ENCODE results near the gene COL5A1.

COL5A1 gene

DNA sequence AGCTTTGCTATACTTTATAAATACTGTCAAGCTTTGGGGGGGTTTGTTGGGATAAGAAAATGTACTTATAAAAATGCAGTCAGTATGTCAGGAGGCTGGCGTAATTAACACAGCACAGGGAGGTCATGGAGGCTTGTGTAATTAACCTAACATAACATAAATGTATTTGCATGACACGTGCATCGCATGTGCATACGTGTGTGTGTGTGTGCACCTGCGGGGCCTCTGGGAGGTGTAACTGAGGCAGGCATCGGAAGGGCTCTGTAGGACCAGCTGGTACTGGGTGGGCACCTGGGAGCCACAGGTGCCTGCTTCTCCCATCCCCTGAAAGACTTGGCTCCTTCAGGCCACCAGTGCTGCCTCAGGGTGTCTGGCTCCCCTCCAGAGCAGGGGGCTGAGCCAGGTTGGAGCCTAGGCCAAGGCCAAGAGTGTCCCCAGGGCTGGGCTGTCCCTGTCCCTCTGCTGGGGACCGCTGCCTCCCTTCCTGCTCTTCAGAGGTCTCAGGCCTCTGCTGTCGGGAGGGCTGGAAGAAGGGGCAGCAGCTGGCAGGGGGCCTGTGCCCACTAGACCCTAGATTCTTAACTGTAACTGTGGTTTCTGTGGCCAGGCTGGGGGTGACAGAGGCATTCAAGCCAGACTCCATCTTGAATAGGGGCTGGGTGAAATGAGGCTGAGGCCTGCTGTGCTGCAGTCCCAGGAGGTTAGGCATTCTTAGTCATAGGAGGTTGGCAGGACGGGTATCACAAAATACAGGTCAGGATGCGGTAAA lies 248.0 kb downstream of the COL5A1 start:
- Histone ChIP-seq H3K4me2 (ENCODE audit: low read length) (peak overlapping the region; percentile 6; the same call in 1 of the 2 replicates), H2AFZ (ENCODE audit: low read length) (no peak overlapping the region)

DNA sequence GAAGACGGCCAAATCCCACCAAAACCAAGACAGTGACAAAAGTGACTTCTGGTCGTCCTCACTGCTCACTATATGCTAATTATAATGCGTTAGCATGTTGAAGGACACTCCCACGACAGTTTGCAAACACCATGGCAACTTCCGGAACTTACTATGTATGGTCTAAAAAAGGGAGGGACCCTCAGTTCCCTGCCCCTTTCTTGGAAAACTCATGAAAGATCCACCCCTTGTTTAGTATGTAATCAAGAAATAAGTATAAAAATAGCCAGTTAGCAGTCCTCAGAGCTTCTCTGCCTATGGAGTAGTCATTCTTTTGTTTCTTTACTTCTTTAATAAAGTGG lies 248.5 kb downstream of the COL5A1 start:
- Histone ChIP-seq H4K20me1 (ENCODE audit: insufficient read depth, low read length) (no peaks in the 10 kb centered on the region), H3K9me3 (ENCODE audit: low read length) (peaks cover 12% of the 10 kb centered on the region), H3K9ac (ENCODE audit: low read length) (no peak overlapping the region; the same call in 1 of the 2 replicates), H3K4me1 (ENCODE audit: insufficient read depth, low read length, severe bottlenecking) (peaks cover 25% of the 10 kb centered on the region), H3K36me3 (ENCODE audit: insufficient read depth, low read length) (no peaks in the 10 kb centered on the region; the same call in 1 of the 2 replicates), H3K79me2 (ENCODE audit: insufficient read depth, low read length) (no peaks in the 10 kb centered on the region), H3K27ac (ENCODE audit: low read depth, low read length, poor library complexity, severe bottlenecking) (peak overlapping the region; percentile 34), H3K4me2 (ENCODE audit: low read length) (peak overlapping the region; percentile 6; the same call in 1 of the 2 replicates), H3K27me3 (ENCODE audit: insufficient read depth, low read length) (peaks cover 12% of the 10 kb centered on the region), H3F3A (ENCODE audit: insufficient read depth, low read length) (no peaks in the 10 kb centered on the region), H3K9me2 (ENCODE audit: low read depth, low read length) (no peaks in the 10 kb centered on the region), H2AFZ (ENCODE audit: low read length) (no peak overlapping the region), H3K4me3 (ENCODE audit: low read depth, low read length, poor library complexity, severe bottlenecking) (no peak overlapping the region)
- TF ChIP-seq, protein P1, sequence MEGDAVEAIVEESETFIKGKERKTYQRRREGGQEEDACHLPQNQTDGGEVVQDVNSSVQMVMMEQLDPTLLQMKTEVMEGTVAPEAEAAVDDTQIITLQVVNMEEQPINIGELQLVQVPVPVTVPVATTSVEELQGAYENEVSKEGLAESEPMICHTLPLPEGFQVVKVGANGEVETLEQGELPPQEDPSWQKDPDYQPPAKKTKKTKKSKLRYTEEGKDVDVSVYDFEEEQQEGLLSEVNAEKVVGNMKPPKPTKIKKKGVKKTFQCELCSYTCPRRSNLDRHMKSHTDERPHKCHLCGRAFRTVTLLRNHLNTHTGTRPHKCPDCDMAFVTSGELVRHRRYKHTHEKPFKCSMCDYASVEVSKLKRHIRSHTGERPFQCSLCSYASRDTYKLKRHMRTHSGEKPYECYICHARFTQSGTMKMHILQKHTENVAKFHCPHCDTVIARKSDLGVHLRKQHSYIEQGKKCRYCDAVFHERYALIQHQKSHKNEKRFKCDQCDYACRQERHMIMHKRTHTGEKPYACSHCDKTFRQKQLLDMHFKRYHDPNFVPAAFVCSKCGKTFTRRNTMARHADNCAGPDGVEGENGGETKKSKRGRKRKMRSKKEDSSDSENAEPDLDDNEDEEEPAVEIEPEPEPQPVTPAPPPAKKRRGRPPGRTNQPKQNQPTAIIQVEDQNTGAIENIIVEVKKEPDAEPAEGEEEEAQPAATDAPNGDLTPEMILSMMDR (IDR thresholded peaks at IDR 0.05; ENCODE audit: low read length): no peak
- no peak for TF ChIP-seq EZH2 (IDR thresholded peaks at IDR 0.05; ENCODE audit: borderline replicate concordance, low read length)

More for the DNA sequence above, 248.0 kb downstream of the COL5A1 start:
- Histone ChIP-seq H3K9me2 (ENCODE audit: low read depth, low read length) (no peaks in the 10 kb centered on the region), H3K9me3 (ENCODE audit: low read length) (peaks cover 8% of the 10 kb centered on the region), H3K4me3 (ENCODE audit: low read depth, low read length, poor library complexity, severe bottlenecking) (no peak overlapping the region), H3K27ac (ENCODE audit: low read depth, low read length, poor library complexity, severe bottlenecking) (peak overlapping the region; percentile 34), H3K27me3 (ENCODE audit: insufficient read depth, low read length) (peaks cover 9% of the 10 kb centered on the region), H3K9ac (ENCODE audit: low read length) (no peak overlapping the region; the same call in 1 of the 2 replicates), H3K4me1 (ENCODE audit: insufficient read depth, low read length, severe bottlenecking) (peaks cover 25% of the 10 kb centered on the region), H3K36me3 (ENCODE audit: insufficient read depth, low read length) (no peaks in the 10 kb centered on the region; the same call in 1 of the 2 replicates), H3F3A (ENCODE audit: insufficient read depth, low read length) (no peaks in the 10 kb centered on the region), H4K20me1 (ENCODE audit: insufficient read depth, low read length) (no peaks in the 10 kb centered on the region), H3K79me2 (ENCODE audit: insufficient read depth, low read length) (no peaks in the 10 kb centered on the region)
- TF ChIP-seq, protein P1 (IDR thresholded peaks at IDR 0.05; ENCODE audit: low read length): no peak
- TF ChIP-seq EZH2 (IDR thresholded peaks at IDR 0.05; ENCODE audit: borderline replicate concordance, low read length): no peak

DNA sequence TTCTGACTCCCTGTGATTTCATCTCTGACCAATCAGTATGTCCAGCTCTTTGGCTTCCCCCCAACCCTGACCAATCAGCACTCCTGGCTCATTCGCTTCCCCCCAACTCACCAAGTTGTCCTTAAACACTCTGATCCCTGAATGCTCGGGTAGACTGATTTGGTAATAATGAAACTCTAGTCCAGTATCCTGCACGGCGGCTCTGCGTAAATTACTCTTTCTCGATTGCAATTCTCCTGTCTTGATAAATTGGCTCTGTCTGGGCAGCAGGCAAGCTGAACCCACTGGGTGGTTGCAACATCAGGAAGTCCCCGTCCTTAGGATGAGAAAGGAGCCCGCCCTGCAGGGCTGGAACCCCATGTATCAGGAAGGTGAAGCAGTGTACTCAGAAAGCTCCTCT lies 249.4 kb downstream of the COL5A1 start:
- no peak for TF ChIP-seq EZH2 (IDR thresholded peaks at IDR 0.05; ENCODE audit: borderline replicate concordance, low read length)
- TF ChIP-seq, protein P1 (IDR thresholded peaks at IDR 0.05; ENCODE audit: low read length): no peak
- Histone ChIP-seq H4K20me1 (ENCODE audit: insufficient read depth, low read length) (no peaks in the 10 kb centered on the region), H3K9ac (ENCODE audit: low read length) (no peak overlapping the region), H3K4me2 (ENCODE audit: low read length) (no peak overlapping the region), H3K4me3 (ENCODE audit: low read depth, low read length, poor library complexity, severe bottlenecking) (no peak overlapping the region), H2AFZ (ENCODE audit: low read length) (no peak overlapping the region), H3K9me2 (ENCODE audit: low read depth, low read length) (no peaks in the 10 kb centered on the region), H3K79me2 (ENCODE audit: insufficient read depth, low read length) (no peaks in the 10 kb centered on the region), H3K27ac (ENCODE audit: low read depth, low read length, poor library complexity, severe bottlenecking) (no peak overlapping the region), H3F3A (ENCODE audit: insufficient read depth, low read length) (no peaks in the 10 kb centered on the region), H3K4me1 (ENCODE audit: insufficient read depth, low read length, severe bottlenecking) (peaks cover 25% of the 10 kb centered on the region), H3K27me3 (ENCODE audit: insufficient read depth, low read length) (peaks cover 12% of the 10 kb centered on the region), H3K9me3 (ENCODE audit: low read length) (peaks cover 15% of the 10 kb centered on the region), H3K36me3 (ENCODE audit: insufficient read depth, low read length) (no peaks in the 10 kb centered on the region; the same call in 1 of the 2 replicates)

All from OCI-LY1 (cell line).